Uterine smooth muscle cell (primary cell): Measurements from ENCODE around the gene CIRBP. TPM values are rescaled to one million over a fixed set of nuclear protein-coding genes. Genes with fewer than 3 reads are reported as not detected.

Experiments used
- total RNA-seq: library from RNA; depleted of rRNA; stranded (reverse); fragments of >200 nt; gene quantifications from 2 replicates; pipeline ENCODE4 v1.2.3, GENCODE V29; 2014

CIRBP gene
- total RNA-seq = 184 and 223 TPM in 2 replicates

DNA sequence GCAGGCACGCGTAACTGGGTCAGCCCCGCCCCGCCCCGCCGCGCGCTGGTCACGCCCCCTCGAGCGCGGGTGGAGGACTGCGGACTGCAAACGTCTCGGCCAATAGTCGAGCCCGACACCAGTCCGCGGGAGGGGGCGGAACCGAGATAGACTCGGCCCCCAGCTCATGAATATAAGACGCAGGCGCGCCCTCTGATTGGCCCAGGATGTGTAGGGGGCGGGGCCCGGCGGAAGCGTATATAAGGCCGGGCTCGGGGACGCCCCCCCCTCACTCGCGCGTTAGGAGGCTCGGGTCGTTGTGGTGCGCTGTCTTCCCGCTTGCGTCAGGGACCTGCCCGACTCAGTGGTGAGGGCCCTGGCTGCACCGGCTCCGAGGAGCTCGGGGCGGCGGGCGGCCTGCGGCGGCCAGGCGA, at the start of gene CIRBP:
Gene CIRBP (plus strand): TSS at position 268 of the 413 bp plus-strand sequence. CDS start 1,602 bp downstream, outside the sequence.

DNA sequence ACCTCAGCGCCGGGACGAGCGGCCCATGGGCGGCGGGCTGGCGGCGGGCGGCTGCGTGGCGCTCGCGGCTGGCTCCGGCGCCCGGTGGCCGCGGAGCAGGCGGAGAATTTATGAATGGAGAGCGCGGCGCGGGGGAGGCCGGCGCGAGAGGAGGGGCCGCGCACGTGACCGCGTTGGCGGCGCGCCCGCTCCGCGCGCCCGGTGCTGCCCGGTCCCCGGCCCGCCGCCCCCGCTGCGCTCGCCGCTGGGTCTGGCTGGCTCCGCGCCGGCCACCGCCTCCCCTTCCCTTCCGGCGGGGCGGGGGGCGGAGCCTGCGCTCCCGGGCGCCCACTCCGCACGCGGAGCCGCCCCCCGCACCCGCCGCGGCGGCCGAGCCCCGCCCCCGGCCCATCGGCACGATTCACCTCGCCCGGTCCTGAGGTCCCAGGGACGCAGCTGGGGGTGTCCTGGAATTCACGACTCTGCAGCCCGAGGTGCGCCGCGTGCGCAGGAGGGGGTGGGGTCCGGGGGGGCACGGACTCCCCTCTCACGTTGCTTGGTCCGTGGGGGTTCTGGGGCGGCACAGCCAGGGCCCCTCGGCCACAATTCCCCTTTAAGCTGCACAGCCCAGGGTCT, 31.3 kb upstream of the CIRBP start, which contains the start of gene CBARP:
Gene CBARP (minus strand): TSS at position 252 of the 615 bp plus-strand sequence. CDS start 1,905 bp downstream, outside the sequence.

DNA sequence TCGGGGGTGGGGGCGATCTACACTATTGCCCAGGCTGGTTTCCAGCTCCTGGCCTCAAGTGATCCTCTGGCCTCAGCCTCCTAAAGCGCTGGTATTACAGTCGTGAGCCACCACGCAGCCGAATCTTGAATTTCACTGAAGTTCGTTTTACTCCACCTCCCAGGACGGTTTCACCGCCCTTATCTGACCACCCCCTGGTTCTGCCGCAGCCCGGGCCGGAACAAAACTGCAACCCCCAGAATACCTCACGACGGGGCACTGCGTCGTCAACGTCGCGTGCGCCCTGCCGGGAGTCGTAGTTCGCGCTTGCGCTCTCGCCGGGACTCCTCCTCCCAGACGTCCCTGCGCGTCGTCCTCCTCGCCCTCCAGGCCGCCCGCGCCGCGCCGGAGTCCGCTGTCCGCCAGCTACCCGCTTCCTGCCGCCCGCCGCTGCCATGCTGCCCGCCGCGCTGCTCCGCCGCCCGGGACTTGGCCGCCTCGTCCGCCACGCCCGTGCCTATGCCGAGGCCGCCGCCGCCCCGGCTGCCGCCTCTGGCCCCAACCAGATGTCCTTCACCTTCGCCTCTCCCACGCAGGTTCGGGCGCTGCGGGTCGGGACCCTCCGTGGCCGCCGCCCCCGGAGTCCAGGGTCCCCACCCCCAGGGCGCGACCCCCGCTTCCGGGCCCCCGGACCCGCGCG, 27.6 kb upstream of the CIRBP start, which contains the start of gene ATP5F1D:
Gene ATP5F1D (plus strand): TSS at position 335 of the 679 bp plus-strand sequence. CDS start 100 bp downstream, at position 435.

DNA sequence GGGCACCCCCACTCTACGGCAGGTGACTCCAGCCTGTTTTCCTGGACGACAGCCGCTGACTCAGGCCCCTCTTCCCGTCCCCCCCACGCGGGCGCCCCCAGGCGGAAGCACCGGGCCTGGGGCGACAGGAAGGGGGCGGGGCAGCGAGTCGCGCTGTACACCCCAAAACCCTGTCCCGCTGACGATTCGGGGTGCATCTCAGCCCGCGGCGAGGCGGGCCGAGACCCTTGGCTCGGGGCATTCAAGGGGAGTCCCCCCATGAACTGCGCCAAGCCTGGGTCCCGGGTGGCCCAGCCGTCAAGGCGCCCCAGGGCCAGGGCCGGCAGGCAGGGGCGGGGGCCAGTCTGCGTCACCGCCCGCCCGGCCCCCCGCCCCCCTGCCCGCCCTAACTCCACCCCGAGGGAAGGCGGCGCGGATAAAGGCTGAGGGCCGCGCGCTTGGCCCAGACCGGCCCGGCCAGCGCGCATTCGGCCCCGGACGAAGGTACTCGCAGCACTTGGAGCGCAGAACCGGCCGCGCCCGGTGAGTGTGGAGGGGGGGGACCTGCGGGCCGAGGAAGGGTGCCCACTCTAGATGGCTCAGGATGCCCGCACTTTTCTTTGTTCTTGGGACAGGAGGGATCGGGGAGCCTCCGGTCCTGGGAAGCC, 20.9 kb upstream of the CIRBP start, which contains the start of gene MIDN:
Gene MIDN (plus strand): TSS at position 445 of the 647 bp plus-strand sequence. CDS start 1,714 bp downstream, outside the sequence.

DNA sequence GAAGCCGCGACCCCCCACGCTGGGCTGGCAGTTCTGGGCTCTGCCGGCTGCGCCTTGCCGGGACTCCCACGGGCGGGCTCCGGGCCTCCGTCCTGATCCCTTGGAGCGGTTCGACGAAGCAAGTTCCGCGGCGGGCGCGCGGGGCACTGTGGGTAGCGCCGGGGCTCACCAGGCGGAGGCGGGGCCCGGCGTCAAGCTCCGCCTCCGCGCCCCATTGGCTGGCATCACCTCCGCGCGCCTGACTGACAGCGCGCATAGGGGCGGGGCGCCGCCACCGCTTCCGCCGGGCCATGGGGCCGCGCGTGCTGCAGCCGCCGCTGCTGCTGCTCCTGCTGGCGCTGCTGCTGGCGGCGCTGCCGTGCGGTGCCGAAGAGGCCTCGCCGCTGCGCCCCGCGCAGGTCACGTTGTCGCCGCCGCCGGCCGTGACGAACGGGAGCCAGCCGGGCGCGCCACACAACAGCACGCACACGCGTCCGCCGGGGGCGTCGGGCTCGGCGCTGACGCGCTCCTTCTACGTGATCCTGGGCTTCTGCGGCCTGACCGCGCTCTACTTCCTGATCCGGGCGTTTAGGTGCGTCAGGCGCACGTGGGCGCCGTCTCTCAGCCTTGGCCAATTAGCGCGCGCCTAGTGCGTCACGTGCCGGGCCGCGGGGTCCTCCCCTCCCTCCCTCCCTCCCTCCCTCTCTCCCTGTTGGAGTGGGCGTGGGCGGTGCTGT, 6.3 kb downstream of the CIRBP start, which contains the start of gene FAM174C:
Gene FAM174C (plus strand): TSS at position 271 of the 716 bp plus-strand sequence. CDS start 20 bp downstream, at position 291.

DNA sequence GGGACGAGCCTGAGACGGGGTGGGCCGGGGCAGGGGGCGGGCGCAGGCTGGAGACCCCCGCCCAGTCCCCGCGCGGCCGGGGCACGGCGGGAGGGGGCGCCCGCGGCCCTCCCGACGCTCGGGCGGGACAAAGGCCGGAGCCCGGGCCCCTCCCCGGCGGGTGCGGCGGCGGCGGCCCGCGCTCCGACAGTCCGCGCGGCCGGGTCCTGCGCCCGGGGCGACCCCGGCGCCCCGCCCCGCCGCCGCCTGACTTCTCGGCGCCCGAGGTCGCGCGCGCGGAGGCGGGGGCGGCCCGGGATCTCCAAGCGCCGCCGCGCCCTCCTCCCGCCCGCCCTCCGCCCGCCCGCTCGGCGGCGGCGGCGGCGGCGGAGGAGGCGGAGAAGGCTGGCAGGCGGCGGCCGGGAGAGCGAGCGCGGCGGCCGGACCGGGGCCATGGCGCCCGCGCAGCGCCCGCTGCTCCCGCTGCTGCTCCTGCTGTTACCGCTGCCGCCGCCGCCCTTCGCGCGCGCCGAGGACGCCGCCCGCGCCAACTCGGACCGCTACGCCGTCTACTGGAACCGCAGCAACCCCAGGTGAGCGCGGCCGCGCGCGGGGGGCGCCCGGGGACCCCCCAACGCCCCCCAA, 16.7 kb downstream of the CIRBP start, which contains the start of gene EFNA2:
Gene EFNA2 (plus strand): TSS at position 137 of the 624 bp plus-strand sequence. CDS start 296 bp downstream, at position 433.

Other genes starting within 250 kb of the CIRBP start
- gene TMEM259, start 248.2 kb upstream of the CIRBP start, total RNA-seq = 66.4 and 71.5 TPM in 2 replicates
- gene RNU6-2, start 247.8 kb upstream of the CIRBP start, total RNA-seq = not detected in 2 replicates
- gene CNN2, start 242.7 kb upstream of the CIRBP start, total RNA-seq = 133 and 210 TPM in 2 replicates
- gene ABCA7, start 229.2 kb upstream of the CIRBP start, total RNA-seq = 2.7 and 3.0 TPM in 2 replicates
- 0.77 and 0.87 TPM in 2 replicates for gene ARHGAP45, start 202.2 kb upstream of the CIRBP start, total RNA-seq
- 82.0 and 138 TPM in 2 replicates for gene POLR2E, start 174.0 kb upstream of the CIRBP start, total RNA-seq
- 165 and 232 TPM in 2 replicates for gene GPX4, start 165.3 kb upstream of the CIRBP start, total RNA-seq
- gene SBNO2, start 95.1 kb upstream of the CIRBP start, total RNA-seq = 36.5 and 47.6 TPM in 2 replicates
- 104 and 111 TPM in 2 replicates for gene STK11, start 63.6 kb upstream of the CIRBP start, total RNA-seq
- gene CBARP, start 31.3 kb upstream of the CIRBP start, total RNA-seq = 3.8 and 4.6 TPM in 2 replicates
- gene ATP5F1D, start 27.6 kb upstream of the CIRBP start, total RNA-seq = 19.8 and 26.2 TPM in 2 replicates
- 23.0 and 30.2 TPM in 2 replicates for gene MIDN, start 20.7 kb upstream of the CIRBP start, total RNA-seq
- gene FAM174C, start 6.2 kb downstream of the CIRBP start, total RNA-seq = 24.6 and 28.7 TPM in 2 replicates
- not detected in 2 replicates for gene EFNA2, start 16.5 kb downstream of the CIRBP start, total RNA-seq
- gene NDUFS7, start 114.6 kb downstream of the CIRBP start, total RNA-seq = 72.2 and 91.2 TPM in 2 replicates
- 26.7 and 37.1 TPM in 2 replicates for gene GAMT, start 132.2 kb downstream of the CIRBP start, total RNA-seq
- 65.9 and 103 TPM in 2 replicates for gene DAZAP1, start 138.3 kb downstream of the CIRBP start, total RNA-seq
- 486 and 592 TPM in 2 replicates for gene RPS15, start 169.1 kb downstream of the CIRBP start, total RNA-seq
- 0.44 and 0.50 TPM in 2 replicates for gene APC2, start 180.8 kb downstream of the CIRBP start, total RNA-seq
- 24.7 and 32.2 TPM in 2 replicates for gene C19orf25, start 209.9 kb downstream of the CIRBP start, total RNA-seq
- 2.3 and 4.4 TPM in 2 replicates for gene PCSK4, start 221.0 kb downstream of the CIRBP start, total RNA-seq
- 0.44 and 1.7 TPM in 2 replicates for gene REEP6, start 221.8 kb downstream of the CIRBP start, total RNA-seq
- gene ADAMTSL5, start 243.7 kb downstream of the CIRBP start, total RNA-seq = 3.1 and 6.6 TPM in 2 replicates